KMS-11 (cell line): ENCODE results near the gene SNTG2.

Experiments used
- H2AFZ ChIP-seq: fragments of 200-600 bp; sonication (generic); 2 replicates; pipeline ENCODE4 v1.6.1; 2016; ENCODE audit warnings: antibody characterized with exemption, mixed run types, low read depth
- H3K27ac ChIP-seq: fragments of 200-600 bp; sonication (generic); 2 replicates; pipeline ENCODE4 v1.6.1; 2016; ENCODE audit warnings: mild to moderate bottlenecking, mixed run types
- H3K27me3 ChIP-seq: fragments of 200-600 bp; sonication (generic); 2 replicates; pipeline ENCODE4 v1.6.1; 2017; ENCODE audit warnings: mild to moderate bottlenecking, low read depth, mixed run types, moderate library complexity; ENCODE audit not compliant: insufficient read depth
- H3K36me3 ChIP-seq: fragments of 200-600 bp; sonication (generic); 2 replicates; pipeline ENCODE4 v1.6.1; 2017; ENCODE audit warnings: mild to moderate bottlenecking, mixed run types; ENCODE audit not compliant: insufficient read depth
- H3K4me1 ChIP-seq: fragments of 200-600 bp; sonication (generic); 2 replicates; pipeline ENCODE4 v1.6.1; 2016; ENCODE audit warnings: mild to moderate bottlenecking, low read depth, mixed run types; ENCODE audit not compliant: poor library complexity, severe bottlenecking
- H3K4me2 ChIP-seq: fragments of 200-600 bp; sonication (generic); 2 replicates; pipeline ENCODE4 v1.7.0; 2016; ENCODE audit warnings: mild to moderate bottlenecking, mixed run types
- H3K4me3 ChIP-seq: fragments of 200-600 bp; sonication (generic); IDR thresholded peaks from 2 replicates; pipeline ENCODE4 v1.6.1; 2017; ENCODE audit warnings: low read depth, low read length, mixed read lengths; ENCODE audit not compliant: insufficient read depth
- H3K79me2 ChIP-seq: fragments of 200-600 bp; sonication (generic); 2 replicates; pipeline ENCODE4 v1.6.1; 2016; ENCODE audit warnings: low read depth, mixed run types; ENCODE audit not compliant: insufficient read depth
- H3K9ac ChIP-seq: fragments of 200-600 bp; sonication (generic); 2 replicates; pipeline ENCODE4 v1.6.1; 2016; ENCODE audit warnings: mild to moderate bottlenecking, mixed run types
- H4K20me1 ChIP-seq: fragments of 200-600 bp; sonication (generic); 2 replicates; pipeline ENCODE4 v1.6.1; 2016; ENCODE audit warnings: mild to moderate bottlenecking, mixed run types; ENCODE audit not compliant: insufficient read depth
- TF ChIP-seq, protein P1 (sequence below): fragments of 200-600 bp; sonication (generic); conservative IDR thresholded peaks from 2 replicates; pipeline ENCODE4 v1.6.1; 2017; ENCODE audit warnings: low read depth, mild to moderate bottlenecking, antibody characterized with exemption, low read length, moderate library complexity, mixed read lengths

SNTG2 gene

DNA sequence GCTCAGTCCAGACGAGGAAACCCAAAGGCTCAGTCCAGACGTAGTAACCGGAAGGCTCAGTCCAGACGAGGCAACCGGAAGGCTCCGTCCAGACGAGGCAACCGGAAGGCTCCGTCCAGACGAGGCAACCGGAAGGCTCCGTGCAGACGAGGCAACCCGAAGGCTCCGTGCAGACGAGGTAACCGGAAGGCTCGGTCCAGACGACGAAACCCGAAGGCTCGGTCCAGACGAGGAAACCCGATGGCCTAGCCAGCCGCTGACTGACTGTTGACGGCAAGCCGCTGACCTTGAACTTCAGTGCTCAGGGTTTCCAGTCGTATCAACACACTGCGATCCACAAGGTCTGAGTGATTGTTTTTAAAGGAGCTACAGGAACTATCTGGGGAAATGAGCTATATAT is 312.0 kb downstream of the SNTG2 start:
- Histone ChIP-seq H3K27ac (no peak overlapping the region), H3K4me3 (no peak overlapping the region), H3K9ac (no peak overlapping the region), H3K27me3 (no peaks in the 10 kb centered on the region), H3K36me3 (no peaks in the 10 kb centered on the region), H3K4me2 (no peak overlapping the region), H3K4me1 (no peaks in the 10 kb centered on the region), H3K79me2 (no peaks in the 10 kb centered on the region), H4K20me1 (no peaks in the 10 kb centered on the region), H2AFZ (no peak overlapping the region)
- TF ChIP-seq, protein P1, sequence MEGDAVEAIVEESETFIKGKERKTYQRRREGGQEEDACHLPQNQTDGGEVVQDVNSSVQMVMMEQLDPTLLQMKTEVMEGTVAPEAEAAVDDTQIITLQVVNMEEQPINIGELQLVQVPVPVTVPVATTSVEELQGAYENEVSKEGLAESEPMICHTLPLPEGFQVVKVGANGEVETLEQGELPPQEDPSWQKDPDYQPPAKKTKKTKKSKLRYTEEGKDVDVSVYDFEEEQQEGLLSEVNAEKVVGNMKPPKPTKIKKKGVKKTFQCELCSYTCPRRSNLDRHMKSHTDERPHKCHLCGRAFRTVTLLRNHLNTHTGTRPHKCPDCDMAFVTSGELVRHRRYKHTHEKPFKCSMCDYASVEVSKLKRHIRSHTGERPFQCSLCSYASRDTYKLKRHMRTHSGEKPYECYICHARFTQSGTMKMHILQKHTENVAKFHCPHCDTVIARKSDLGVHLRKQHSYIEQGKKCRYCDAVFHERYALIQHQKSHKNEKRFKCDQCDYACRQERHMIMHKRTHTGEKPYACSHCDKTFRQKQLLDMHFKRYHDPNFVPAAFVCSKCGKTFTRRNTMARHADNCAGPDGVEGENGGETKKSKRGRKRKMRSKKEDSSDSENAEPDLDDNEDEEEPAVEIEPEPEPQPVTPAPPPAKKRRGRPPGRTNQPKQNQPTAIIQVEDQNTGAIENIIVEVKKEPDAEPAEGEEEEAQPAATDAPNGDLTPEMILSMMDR, result no peak

DNA sequence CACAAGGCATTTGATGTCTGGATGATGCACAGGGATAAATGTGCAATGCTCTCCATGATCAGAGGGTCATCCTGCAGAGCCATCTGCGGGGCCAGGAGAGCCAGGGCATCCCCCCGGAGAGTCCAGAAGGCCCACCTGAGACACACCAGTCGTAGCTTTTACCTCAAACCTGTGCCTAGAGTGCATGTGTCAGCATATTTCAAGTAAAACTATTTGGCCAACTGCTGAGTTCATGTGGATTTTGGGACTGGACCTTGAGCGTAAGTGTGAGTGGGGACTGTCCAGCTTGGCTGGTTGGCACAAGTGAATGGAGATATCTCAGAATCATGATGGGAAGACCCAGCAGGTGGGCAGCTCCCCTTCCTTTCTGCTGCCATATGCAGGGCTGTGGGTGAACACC is 314.8 kb downstream of the SNTG2 start:
- H3K4me3 ChIP-seq, result no peak overlapping the region
- H3K9ac ChIP-seq, result no peak overlapping the region
- TF ChIP-seq, protein P1, result no peak
- H3K4me2 ChIP-seq, result no peak overlapping the region
- H2AFZ ChIP-seq, result no peak overlapping the region
- no peak overlapping the region for H3K27ac ChIP-seq
- H3K79me2 ChIP-seq, result no peaks in the 10 kb centered on the region
- no peaks in the 10 kb centered on the region for H3K4me1 ChIP-seq
- no peaks in the 10 kb centered on the region for H3K36me3 ChIP-seq
- H3K27me3 ChIP-seq, result no peaks in the 10 kb centered on the region
- no peaks in the 10 kb centered on the region for H4K20me1 ChIP-seq

DNA sequence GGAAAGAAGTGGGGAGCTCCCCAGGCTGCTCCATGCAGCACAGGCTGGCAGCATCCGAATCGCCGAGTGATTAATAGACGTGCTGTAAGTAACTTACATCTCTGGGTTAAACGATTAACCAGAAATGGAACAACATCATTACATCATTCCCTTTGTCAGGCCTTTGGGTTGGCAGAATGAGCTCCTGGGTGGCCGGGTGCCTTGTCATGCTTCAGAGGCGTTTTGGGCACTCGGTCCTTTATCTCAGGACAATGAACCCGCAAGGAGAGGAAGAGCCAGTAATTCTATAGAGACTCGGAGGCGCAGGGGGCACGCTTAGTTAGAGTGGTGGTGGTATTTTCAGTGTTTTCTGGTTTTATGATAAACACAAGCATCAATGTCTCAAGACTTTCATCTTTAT is 315.7 kb downstream of the SNTG2 start:
- Histone ChIP-seq H3K4me2 (no peak overlapping the region), H3K4me1 (no peaks in the 10 kb centered on the region), H3K79me2 (no peaks in the 10 kb centered on the region), H3K27me3 (no peaks in the 10 kb centered on the region), H4K20me1 (no peaks in the 10 kb centered on the region), H3K9ac (no peak overlapping the region), H2AFZ (no peak overlapping the region), H3K4me3 (no peak overlapping the region), H3K27ac (no peak overlapping the region), H3K36me3 (no peaks in the 10 kb centered on the region)
- TF ChIP-seq, protein P1, result no peak

DNA sequence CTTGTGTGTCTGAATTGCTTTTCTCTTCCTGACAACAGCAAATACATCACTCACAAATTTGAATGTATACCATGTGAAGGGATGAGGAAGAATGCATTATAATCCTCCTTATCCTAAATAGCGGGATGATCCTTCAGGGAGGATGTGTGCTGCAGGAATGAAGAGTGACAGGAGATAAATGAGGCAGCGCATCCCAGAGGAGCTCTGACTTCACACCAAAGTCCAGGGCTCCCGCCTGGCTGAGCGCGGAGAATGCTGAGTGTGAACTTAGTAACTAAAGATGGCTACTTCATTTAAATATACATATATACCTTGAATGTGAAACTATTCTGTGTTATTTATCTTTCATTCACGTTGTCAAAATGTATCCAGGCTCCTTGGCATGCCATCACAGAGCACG is 317.4 kb downstream of the SNTG2 start:
- Histone ChIP-seq H4K20me1 (no peaks in the 10 kb centered on the region), H3K36me3 (no peaks in the 10 kb centered on the region), H3K4me2 (no peak overlapping the region), H2AFZ (no peak overlapping the region), H3K27me3 (no peaks in the 10 kb centered on the region), H3K27ac (no peak overlapping the region), H3K4me3 (no peak overlapping the region), H3K4me1 (no peaks in the 10 kb centered on the region), H3K9ac (no peak overlapping the region), H3K79me2 (no peaks in the 10 kb centered on the region)
- TF ChIP-seq, protein P1, result no peak

DNA sequence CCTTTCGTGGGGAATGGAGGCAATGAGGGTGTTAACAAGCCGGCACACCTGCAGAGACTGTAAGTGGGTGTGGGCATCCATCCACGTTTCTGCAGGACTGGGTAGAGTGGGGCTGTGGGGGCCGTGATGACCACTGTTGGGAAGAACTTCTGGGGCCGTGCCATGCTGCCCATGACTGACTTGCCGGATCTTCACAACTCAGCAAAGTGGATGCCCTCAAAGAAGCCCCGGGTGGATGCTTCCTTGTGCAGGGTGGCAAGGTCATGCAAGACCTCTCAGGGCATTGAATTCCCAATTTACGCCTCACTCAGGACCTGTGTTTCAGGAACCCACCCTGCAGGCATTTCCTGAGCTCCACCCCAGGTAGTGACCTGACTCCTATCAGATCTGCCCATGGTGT is 319.2 kb downstream of the SNTG2 start:
- Histone ChIP-seq H3K4me1 (no peaks in the 10 kb centered on the region), H4K20me1 (no peaks in the 10 kb centered on the region), H3K36me3 (no peaks in the 10 kb centered on the region), H3K79me2 (no peaks in the 10 kb centered on the region), H3K9ac (no peak overlapping the region), H3K27ac (no peak overlapping the region), H3K4me2 (no peak overlapping the region), H2AFZ (no peak overlapping the region), H3K27me3 (no peaks in the 10 kb centered on the region), H3K4me3 (no peak overlapping the region)
- TF ChIP-seq, protein P1, result no peak
